Adrenal gland (tissue), 5 donors: ENCODE results near the gene CCDC138.

Experiments used
- POLR2A ChIP-seq, 2 donors: fragments of 450-650 bp; IDR thresholded peaks; one replicate each; pipeline ENCODE4 v1.6.1; 2017; ENCODE audit warnings: antibody characterized with exemption in 2 of 2, mild to moderate bottlenecking in 2 of 2, moderate library complexity in 1 of 2
- TF ChIP-seq, protein P1 (sequence below), 6 experiments: fragments of 450-650 bp in 4 of 6; fragments of 200-600 bp in 2 of 6; sonication (generic) in 1 of 6; IDR thresholded peaks; 1 replicate in 5 of 6; 2 replicates in 1 of 6; pipeline versions ENCODE4 v1.5.1 to v1.8.0; 2016 to 2021; ENCODE audit warnings: antibody characterized with exemption in 6 of 6, mild to moderate bottlenecking in 2 of 6, moderate library complexity in 1 of 6
- donor health status: DM: no; HTN: no; CAD: no.

- TF ChIP-seq, protein P1, sequence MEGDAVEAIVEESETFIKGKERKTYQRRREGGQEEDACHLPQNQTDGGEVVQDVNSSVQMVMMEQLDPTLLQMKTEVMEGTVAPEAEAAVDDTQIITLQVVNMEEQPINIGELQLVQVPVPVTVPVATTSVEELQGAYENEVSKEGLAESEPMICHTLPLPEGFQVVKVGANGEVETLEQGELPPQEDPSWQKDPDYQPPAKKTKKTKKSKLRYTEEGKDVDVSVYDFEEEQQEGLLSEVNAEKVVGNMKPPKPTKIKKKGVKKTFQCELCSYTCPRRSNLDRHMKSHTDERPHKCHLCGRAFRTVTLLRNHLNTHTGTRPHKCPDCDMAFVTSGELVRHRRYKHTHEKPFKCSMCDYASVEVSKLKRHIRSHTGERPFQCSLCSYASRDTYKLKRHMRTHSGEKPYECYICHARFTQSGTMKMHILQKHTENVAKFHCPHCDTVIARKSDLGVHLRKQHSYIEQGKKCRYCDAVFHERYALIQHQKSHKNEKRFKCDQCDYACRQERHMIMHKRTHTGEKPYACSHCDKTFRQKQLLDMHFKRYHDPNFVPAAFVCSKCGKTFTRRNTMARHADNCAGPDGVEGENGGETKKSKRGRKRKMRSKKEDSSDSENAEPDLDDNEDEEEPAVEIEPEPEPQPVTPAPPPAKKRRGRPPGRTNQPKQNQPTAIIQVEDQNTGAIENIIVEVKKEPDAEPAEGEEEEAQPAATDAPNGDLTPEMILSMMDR (IDR thresholded peaks at IDR 0.05): no peak
- no peak for TF ChIP-seq POLR2A (IDR thresholded peaks at IDR 0.05)
Observed at GRCh38 chr2:108835040-108835439, 48.5 kb downstream of the CCDC138 start.
